BE2C (cell line): ENCODE measurements around the gene GDPD1.

Experiments used
- DNase-seq: peaks from one replicate; pipeline ENCODE4 v3.0.0-alpha.2; 2020
- H3K27me3 ChIP-seq: fragments of 250-450 bp; sonication (Bioruptor Pico); 2 replicates; pipeline ENCODE4 v1.5.1; 2020; ENCODE audit warnings: mild to moderate bottlenecking
- H3K36me3 ChIP-seq: fragments of 250-450 bp; sonication (Bioruptor Pico); 2 replicates; pipeline ENCODE4 v1.5.1; 2020; ENCODE audit warnings: mild to moderate bottlenecking
- H3K4me1 ChIP-seq: fragments of 250-450 bp; sonication (Bioruptor Pico); 2 replicates; pipeline ENCODE4 v1.5.1; 2020
- H3K4me3 ChIP-seq: 2 replicates; pipeline ENCODE4 v1.5.1; 2011; ENCODE audit warnings: low read depth, low read length
- H3K9me3 ChIP-seq: fragments of 250-450 bp; sonication (Bioruptor Pico); 2 replicates; pipeline ENCODE4 v1.5.1; 2020
- TF ChIP-seq, protein P1 (sequence below): IDR thresholded peaks from 2 replicates; pipeline ENCODE4 v1.5.1; 2012; ENCODE audit warnings: mild to moderate bottlenecking, low read depth, low read length

The GDPD1 gene

DNA sequence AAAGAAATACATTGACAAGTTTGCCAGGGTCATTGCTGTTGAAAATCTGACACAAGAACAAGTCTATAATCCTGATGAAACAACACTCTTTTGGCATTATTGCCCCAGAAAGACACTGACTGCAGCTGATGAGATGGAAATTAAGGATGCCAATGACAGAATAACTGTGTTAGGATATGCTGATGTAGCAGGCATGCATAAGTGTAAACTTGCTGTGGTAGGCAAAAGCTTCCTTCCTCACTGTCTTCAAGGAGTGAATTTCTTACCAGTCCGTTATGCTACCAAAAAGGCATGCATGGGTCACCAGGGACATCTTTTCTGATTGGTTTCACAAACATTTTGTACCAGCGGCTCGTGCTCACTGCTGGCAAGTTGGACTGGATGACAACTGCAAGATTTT lies 10.5 kb downstream of the GDPD1 start:
- DNase-seq = no peak
- Histone ChIP-seq H3K36me3 (no peaks in the 10 kb centered on the region), H3K9me3 (no peaks in the 10 kb centered on the region), H3K27me3 (no peaks in the 10 kb centered on the region), H3K4me3 (no peak overlapping the region), H3K4me1 (no peaks in the 10 kb centered on the region)
- TF ChIP-seq, protein P1, sequence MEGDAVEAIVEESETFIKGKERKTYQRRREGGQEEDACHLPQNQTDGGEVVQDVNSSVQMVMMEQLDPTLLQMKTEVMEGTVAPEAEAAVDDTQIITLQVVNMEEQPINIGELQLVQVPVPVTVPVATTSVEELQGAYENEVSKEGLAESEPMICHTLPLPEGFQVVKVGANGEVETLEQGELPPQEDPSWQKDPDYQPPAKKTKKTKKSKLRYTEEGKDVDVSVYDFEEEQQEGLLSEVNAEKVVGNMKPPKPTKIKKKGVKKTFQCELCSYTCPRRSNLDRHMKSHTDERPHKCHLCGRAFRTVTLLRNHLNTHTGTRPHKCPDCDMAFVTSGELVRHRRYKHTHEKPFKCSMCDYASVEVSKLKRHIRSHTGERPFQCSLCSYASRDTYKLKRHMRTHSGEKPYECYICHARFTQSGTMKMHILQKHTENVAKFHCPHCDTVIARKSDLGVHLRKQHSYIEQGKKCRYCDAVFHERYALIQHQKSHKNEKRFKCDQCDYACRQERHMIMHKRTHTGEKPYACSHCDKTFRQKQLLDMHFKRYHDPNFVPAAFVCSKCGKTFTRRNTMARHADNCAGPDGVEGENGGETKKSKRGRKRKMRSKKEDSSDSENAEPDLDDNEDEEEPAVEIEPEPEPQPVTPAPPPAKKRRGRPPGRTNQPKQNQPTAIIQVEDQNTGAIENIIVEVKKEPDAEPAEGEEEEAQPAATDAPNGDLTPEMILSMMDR = no peak

DNA sequence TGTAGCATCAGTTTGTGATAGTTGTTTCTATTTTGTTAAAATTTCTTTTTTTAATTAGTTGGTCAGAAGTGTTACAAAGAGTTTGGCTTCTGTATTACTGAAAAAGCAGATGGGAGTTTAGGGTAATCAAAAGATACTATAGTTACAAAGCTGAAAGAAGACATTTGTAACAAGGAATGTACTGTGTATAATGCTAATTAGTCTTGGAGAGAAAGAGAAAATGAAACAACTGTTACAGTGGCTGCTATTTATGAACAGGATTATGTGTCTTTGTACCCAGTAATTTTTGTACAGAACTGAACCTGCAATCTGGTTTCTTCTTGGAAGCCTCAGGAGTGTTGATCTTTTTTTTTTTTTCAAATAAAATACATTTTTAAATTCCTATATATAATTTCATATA lies 14.3 kb downstream of the GDPD1 start:
- TF ChIP-seq, protein P1 = no peak
- H3K9me3 ChIP-seq = no peaks in the 10 kb centered on the region
- no peaks in the 10 kb centered on the region for H3K4me1 ChIP-seq
- no peak overlapping the region for H3K4me3 ChIP-seq
- H3K36me3 ChIP-seq = no peaks in the 10 kb centered on the region
- DNase-seq = no peak
- no peaks in the 10 kb centered on the region for H3K27me3 ChIP-seq

DNA sequence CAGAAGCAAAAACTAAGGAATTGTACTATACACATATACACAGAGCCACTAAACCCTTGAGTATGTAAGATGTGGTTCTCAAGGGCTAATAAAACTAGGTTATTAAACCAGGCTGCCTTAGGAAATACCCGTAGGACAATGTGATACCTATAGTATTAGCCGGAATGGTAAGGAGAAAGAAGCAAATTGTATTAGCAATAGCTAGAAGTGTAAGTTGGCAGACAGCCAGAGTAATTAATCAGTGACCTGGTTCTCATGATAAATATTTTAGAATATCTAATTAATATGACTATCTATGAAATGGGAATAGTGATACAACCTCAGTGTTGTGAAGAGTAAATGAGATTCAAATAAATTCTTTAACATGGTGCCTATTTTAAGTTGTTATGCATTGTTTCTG lies 18.6 kb downstream of the GDPD1 start:
- H3K27me3 ChIP-seq = no peaks in the 10 kb centered on the region
- TF ChIP-seq, protein P1 = no peak
- no peaks in the 10 kb centered on the region for H3K4me1 ChIP-seq
- H3K9me3 ChIP-seq = no peaks in the 10 kb centered on the region
- H3K4me3 ChIP-seq = no peak overlapping the region
- DNase-seq = no peak
- H3K36me3 ChIP-seq = no peaks in the 10 kb centered on the region

GRCh38 chr17:59244081-59244480 lies 23.8 kb downstream of the GDPD1 start:
- DNase-seq = no peak
- H3K9me3 ChIP-seq = no peaks in the 10 kb centered on the region
- H3K4me3 ChIP-seq = no peak overlapping the region
- no peaks in the 10 kb centered on the region; the same call in 1 of the 2 replicates for H3K36me3 ChIP-seq
- no peaks in the 10 kb centered on the region for H3K4me1 ChIP-seq
- TF ChIP-seq, protein P1 = no peak
- H3K27me3 ChIP-seq = no peaks in the 10 kb centered on the region

GRCh38 chr17:59254742-59255141 lies 34.4 kb downstream of the GDPD1 start:
- DNase-seq = no peak
- Histone ChIP-seq H3K4me3 (no peak overlapping the region), H3K4me1 (no peaks in the 10 kb centered on the region), H3K27me3 (no peaks in the 10 kb centered on the region), H3K9me3 (no peaks in the 10 kb centered on the region), H3K36me3 (no peaks in the 10 kb centered on the region)
- TF ChIP-seq, protein P1 = no peak

GRCh38 chr17:59257101-59257500 lies 36.8 kb downstream of the GDPD1 start:
- Histone ChIP-seq H3K9me3 (no peaks in the 10 kb centered on the region), H3K36me3 (no peaks in the 10 kb centered on the region), H3K27me3 (no peaks in the 10 kb centered on the region), H3K4me3 (no peak overlapping the region), H3K4me1 (no peaks in the 10 kb centered on the region)
- TF ChIP-seq, protein P1 = no peak
- no peak for DNase-seq
